GM12801 (cell line): ENCODE measurements around the gene ARF3.

ENCODE experiments used
- CTCF ChIP-seq: IDR thresholded peaks from one replicate; pipeline ENCODE4 v1.5.1; 2011; ENCODE audit warnings: control low read depth; ENCODE audit not compliant: insufficient read length; ENCODE audit errors: extremely low read depth

ARF3 gene

DNA sequence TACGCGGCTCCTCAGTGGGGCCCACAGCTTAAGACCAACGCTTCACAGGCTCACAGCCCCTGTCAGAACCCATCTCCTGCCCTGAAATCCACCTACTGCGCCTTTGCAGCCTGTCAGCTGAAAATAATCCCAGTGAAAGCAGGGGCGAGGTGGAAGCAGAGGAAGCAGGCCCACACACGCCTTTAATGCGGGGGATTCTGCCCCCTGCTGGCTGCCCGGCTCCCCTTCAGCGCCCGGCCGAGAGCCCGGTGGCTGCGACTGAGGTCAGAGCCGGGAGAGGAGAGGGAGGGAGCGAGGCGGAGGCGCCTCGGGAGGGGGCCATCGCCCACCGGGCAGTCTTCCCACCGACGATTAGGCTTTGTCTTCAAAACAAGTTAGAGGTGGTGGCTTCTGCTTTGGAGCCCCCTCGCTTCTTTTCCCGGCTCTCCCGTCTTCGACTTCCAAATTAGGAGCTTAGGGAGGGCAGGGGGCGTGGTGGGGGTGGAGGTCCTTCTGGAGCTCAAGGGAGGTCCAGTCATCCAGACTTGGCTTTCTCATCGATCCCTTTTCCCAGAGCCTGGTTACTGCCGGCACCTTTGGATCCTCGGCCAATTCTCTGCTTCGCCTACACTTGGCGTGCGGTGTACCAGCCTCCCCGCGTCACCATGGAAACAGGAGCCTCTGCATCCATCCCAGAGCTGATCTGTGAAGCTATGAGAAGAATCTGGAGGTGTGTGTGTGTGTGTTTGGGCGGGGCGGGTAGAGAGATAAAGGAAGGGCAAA lies 66.4 kb downstream of the ARF3 start:
- no peak for TF ChIP-seq CTCF

- TF ChIP-seq CTCF, result no peak
Observed at GRCh38 chr12:48889679-48890078, 67.6 kb downstream of the ARF3 start.
